Activated B cell treated with CpG ODN at 0.5 μM for 24 hours (primary cell): ENCODE measurements around the gene PCDHGA2. TPM values are rescaled to one million over a fixed set of nuclear protein-coding genes. Genes with fewer than 3 reads are reported as not detected.
A peak's percentile ranks its signal among the peaks of the same experiment; 100 is the strongest.
"Not testable (repeated sequence)": the region's sequence is repeated elsewhere in the genome, so short reads cannot be mapped to it uniquely, and the experiment has no call there.

Experiments
- ATAC-seq: fragments of 200-7000 bp; cut with Tn5 transposase; one replicate; pipeline ENCODE4 v1.10.0; 2021; ENCODE audit warnings: low read depth, mild to moderate bottlenecking, moderate library complexity
- CTCF ChIA-PET: fragments of 350-600 bp; sonication (Branson Sonifier 250); formaldehyde crosslinking; loops from one replicate; lab custom pipeline; 2021; ENCODE audit warnings: antibody characterized with exemption; lab: Charles Lee
- POLR2A ChIA-PET: fragments of 350-600 bp; sonication (Branson Sonifier 250); formaldehyde crosslinking; loops from one replicate; lab custom pipeline; 2021; ENCODE audit warnings: antibody characterized with exemption; lab: Charles Lee
- DNase-seq: peaks from one replicate; pipeline ENCODE4 v3.0.0; 2022
- H3K27ac Mint-ChIP-seq: one replicate; pipeline ENCODE4 v1.8.0; 2020; ENCODE audit warnings: mixed read lengths
- H3K27me3 Mint-ChIP-seq: one replicate; pipeline ENCODE4 v1.8.0; 2021; ENCODE audit warnings: mixed read lengths
- H3K36me3 Mint-ChIP-seq: one replicate; pipeline ENCODE4 v1.8.0; 2021; ENCODE audit warnings: low read depth, mixed read lengths
- H3K4me1 Mint-ChIP-seq: one replicate; pipeline ENCODE4 v1.8.0; 2021; ENCODE audit warnings: mixed read lengths
- H3K4me3 Mint-ChIP-seq: one replicate; pipeline ENCODE4 v1.8.0; 2020; ENCODE audit warnings: mild to moderate bottlenecking, mixed read lengths
- H3K9me3 Mint-ChIP-seq: one replicate; pipeline ENCODE4 v1.8.0; 2020; ENCODE audit warnings: mixed read lengths
- CTCF ChIP-seq: fragments of 200-600 bp; IDR thresholded peaks from one replicate; pipeline ENCODE4 v1.8.0; 2022; ENCODE audit warnings: antibody characterized with exemption, mild to moderate bottlenecking
- intact Hi-C: fragments of 100-400 bp; cut with micrococcal nuclease; formaldehyde crosslinking; loops from one replicate; pipeline ENCODE4 v1.15.1; 2024
- total RNA-seq: library from RNA; stranded (reverse); gene quantifications from 2 replicates; pipeline ENCODE4 v1.2.3, GENCODE V29; 2022

Gene PCDHGA2
- total RNA-seq, 1 donor from 2014 or later = 0.09 TPM

DNA sequence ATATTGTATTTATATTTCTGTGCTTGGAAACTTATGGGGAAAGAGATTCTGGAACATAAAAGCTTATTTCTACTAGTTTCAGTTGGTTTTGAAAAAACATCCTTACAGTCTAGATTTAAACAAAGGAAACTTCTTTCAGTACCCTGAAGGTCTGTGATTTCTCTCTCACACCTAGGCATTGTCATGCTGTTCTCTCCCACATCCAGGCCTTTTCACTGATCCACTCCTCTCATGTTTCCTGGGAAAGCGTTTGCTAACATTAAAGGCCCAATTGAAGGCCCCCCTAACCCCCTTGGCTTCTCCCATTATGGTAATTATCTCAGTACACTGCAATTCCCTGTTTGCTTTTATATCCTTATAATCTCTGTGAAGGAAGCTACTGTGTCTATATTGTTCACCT, 4.2 kb downstream of the PCDHGA2 start:
- intact Hi-C loops = no loop called here
- no peak overlapping the region for H3K4me3 Mint-ChIP-seq
- peaks cover 52% of the 10 kb centered on the region for H3K27me3 Mint-ChIP-seq
- no peaks in the 10 kb centered on the region for H3K4me1 Mint-ChIP-seq
- peaks cover 35% of the 10 kb centered on the region for H3K9me3 Mint-ChIP-seq
- peaks cover 4% of the 10 kb centered on the region for H3K36me3 Mint-ChIP-seq
- no peak overlapping the region for H3K27ac Mint-ChIP-seq
- no peak for TF ChIP-seq CTCF
- ChIA-PET POLR2A (no interaction called here), CTCF (no interaction called here)
- ATAC-seq (no peak), DNase-seq (no peak)

DNA sequence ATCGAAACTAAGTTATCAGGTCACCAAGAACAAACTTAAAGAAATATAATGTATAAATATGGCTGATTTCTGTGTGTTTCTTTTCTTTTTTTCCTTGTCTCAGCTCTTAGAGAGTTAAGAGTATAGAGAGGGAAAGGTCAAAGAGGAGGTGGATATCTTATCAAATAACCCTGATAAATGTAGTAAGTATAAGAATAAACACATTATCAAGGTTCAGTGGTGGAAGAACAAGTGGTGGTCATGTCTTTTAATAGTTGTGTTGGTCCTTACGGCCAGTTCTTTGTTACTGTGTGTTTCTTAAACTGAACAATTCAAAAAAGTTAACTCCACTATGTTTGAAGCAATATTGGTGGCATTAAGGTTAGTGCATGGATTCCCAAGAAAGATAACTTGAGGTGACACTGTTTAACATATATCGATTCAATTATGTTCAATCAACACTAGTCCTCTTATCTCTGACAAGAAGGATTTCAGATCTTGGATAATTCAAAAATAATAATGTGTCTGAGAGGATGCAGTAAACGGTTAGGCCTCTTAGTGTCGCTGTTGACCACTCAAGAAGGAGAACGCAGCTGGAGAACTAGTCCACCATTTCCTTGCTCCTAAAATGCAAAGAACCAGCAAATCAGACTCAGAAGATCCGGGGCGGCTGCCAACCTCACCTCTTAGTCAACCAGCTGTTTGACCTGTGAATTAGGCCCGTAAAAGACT, 4.8 kb downstream of the PCDHGA2 start, which contains the start of gene PCDHGA3:
TSS of gene PCDHGA3 (plus strand) at position 588 of the 711 bp plus-strand sequence. CDS start 205 bp downstream, outside the sequence.
- Mint-ChIP-seq H3K4me1 (no peaks in the 10 kb centered on the region), H3K27ac (no peak within 1 kb of the TSS), H3K4me3 (peak within 1 kb of the TSS; percentile 7), H3K36me3 (peaks cover 2% of the 10 kb centered on the region), H3K27me3 (peaks cover 50% of the 10 kb centered on the region), H3K9me3 (peaks cover 30% of the 10 kb centered on the region)
- intact Hi-C loops = no loop called here
- DNase-seq (no peak), ATAC-seq (no peak)
- CTCF ChIA-PET = interaction anchor here (1.1 kb wide), 1 partner anchor 224 kb away, joined by 3 read pairs; no protein-coding TSS in a partner anchor
- POLR2A ChIA-PET = no interaction called here
- TF ChIP-seq CTCF = no peak

DNA sequence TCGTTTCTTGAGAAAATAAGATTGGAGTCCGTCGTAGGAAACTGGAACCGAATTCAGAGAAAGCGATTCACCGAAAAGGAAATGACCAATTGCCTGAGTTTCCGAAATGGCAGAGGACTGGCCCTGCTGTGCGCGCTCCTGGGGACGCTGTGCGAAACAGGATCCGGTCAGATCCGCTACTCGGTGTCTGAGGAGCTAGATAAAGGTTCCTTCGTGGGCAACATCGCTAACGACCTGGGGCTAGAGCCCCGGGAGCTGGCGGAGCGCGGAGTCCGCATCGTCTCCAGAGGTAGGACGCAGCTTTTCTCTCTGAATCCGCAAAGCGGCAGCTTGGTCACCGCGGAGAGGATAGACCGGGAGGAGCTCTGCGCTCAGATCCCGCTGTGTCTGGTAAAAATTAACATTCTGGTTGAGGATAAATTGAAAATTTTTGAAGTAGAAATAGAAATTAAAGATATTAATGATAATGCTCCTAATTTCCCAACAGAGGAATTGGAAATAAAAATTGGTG, 5.4 kb downstream of the PCDHGA2 start:
- POLR2A ChIA-PET = no interaction called here
- Mint-ChIP-seq H3K27me3 (peaks cover 50% of the 10 kb centered on the region), H3K27ac (no peak overlapping the region), H3K4me3 (peak overlapping the region; percentile 7), H3K4me1 (no peaks in the 10 kb centered on the region), H3K9me3 (peaks cover 28% of the 10 kb centered on the region), H3K36me3 (peaks cover 2% of the 10 kb centered on the region)
- ATAC-seq = no peak
- no peak for DNase-seq
- CTCF ChIA-PET = interaction anchor here (1.1 kb wide), 1 partner anchor 223 kb away, joined by 3 read pairs; no protein-coding TSS in a partner anchor
- intact Hi-C loops = no loop called here
- no peak for TF ChIP-seq CTCF

DNA sequence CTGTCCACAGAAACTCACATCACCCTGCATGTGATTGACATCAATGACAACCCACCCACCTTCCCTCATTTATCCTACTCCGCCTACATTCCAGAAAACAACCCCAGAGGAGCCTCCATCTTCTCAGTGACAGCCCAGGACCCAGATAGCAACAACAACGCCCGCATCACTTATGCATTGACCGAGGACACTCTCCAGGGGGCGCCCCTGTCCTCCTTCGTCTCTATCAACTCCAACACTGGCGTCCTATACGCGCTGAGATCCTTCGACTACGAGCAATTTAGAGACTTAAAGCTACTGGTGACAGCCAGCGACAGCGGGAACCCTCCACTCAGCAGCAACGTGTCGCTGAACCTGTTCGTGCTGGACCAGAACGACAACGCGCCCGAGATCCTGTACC, 6.8 kb downstream of the PCDHGA2 start:
- peaks cover 50% of the 10 kb centered on the region for H3K27me3 Mint-ChIP-seq
- H3K36me3 Mint-ChIP-seq = peaks cover 2% of the 10 kb centered on the region
- H3K27ac Mint-ChIP-seq = no peak overlapping the region
- POLR2A ChIA-PET = no interaction called here
- H3K4me1 Mint-ChIP-seq = no peaks in the 10 kb centered on the region
- H3K9me3 Mint-ChIP-seq = peaks cover 25% of the 10 kb centered on the region
- intact Hi-C loops = no loop called here
- DNase-seq (no peak), ATAC-seq (no peak)
- no peak for TF ChIP-seq CTCF
- no peak overlapping the region for H3K4me3 Mint-ChIP-seq
- CTCF ChIA-PET = no interaction called here

- CTCF ChIA-PET, H3K4me1 Mint-ChIP-seq, H3K27ac Mint-ChIP-seq, DNase-seq, H3K4me3 Mint-ChIP-seq, H3K36me3 Mint-ChIP-seq, POLR2A ChIA-PET, ATAC-seq, intact Hi-C loops: not testable (repeated sequence)
- H3K27me3 Mint-ChIP-seq = peaks cover 51% of the 10 kb centered on the region
- peaks cover 24% of the 10 kb centered on the region for H3K9me3 Mint-ChIP-seq
Measured at GRCh38 chr5:141346017-141346416, 7.5 kb downstream of the PCDHGA2 start.
